HG03064 (cell line): ENCODE data around the gene TWSG1.
"Not testable (repeated sequence)": the region's sequence is repeated elsewhere in the genome, so short reads cannot be mapped to it uniquely, and the experiment has no call there.

Experiments used
- ATAC-seq: cut with Tn5 transposase; IDR thresholded peaks from one replicate; pipeline ENCODE4 v1.9.1; 2021; ENCODE audit warnings: low read depth; ENCODE audit not compliant: unreplicated experiment

TWSG1 gene

DNA sequence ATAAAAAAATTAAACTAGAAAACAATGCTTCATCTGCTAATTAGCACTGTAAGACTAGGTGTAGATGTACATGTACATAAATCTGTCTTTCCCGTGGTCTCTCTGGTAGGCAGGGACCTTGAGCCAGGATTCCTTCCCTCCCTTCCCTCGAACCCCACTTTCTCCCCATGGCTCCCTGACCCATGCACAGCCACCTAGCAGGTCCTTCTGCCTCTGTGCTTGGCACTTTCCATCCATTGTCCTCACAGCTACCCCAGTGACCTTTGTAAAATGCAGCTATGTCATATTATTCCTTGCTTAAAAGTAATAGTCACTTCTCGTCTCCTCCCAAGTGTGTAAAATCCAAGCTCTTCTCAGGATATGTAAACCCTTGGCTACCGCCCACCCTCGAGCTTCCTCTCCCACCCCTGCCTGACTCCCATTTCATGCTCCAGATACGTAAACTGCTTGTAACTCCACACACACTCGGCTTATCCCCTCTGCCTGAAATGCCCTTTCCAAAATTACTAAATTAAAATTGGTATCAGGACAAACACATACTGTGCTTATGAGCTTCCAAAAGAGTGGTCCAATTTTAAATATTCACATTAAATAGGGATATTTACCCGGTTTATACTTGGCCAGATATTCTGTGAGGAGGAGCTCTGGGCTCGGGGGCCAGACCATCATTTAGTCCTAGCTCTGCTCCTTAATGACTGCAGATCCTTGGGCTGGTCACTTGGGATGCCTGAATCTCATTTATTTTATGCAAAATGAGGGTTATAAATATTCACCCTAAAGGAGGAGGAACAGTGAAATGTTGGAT lies 86.7 kb downstream of the TWSG1 start:
- ATAC-seq, result no peak

DNA sequence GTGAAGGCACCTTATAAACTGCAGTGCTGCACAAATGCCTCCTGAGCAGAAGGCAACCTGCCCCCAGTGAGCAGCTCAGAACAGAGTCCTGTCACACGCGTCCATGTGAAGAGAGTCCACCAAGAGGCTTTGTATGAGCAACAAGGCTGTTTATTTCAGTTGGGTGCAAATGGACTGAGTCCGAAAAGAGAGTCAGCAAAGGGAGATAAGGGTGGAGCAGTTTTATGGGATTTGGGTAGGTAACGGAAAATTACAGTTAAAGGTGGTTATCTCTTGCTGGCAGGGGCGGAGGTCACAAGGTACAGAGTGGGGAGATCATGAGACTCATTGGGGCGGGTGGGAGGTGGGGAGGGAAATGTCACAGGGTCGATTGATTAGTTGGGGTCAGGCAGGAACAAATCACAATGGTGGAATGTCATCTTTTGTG lies 87.3 kb downstream of the TWSG1 start:
- ATAC-seq, result no peak

DNA sequence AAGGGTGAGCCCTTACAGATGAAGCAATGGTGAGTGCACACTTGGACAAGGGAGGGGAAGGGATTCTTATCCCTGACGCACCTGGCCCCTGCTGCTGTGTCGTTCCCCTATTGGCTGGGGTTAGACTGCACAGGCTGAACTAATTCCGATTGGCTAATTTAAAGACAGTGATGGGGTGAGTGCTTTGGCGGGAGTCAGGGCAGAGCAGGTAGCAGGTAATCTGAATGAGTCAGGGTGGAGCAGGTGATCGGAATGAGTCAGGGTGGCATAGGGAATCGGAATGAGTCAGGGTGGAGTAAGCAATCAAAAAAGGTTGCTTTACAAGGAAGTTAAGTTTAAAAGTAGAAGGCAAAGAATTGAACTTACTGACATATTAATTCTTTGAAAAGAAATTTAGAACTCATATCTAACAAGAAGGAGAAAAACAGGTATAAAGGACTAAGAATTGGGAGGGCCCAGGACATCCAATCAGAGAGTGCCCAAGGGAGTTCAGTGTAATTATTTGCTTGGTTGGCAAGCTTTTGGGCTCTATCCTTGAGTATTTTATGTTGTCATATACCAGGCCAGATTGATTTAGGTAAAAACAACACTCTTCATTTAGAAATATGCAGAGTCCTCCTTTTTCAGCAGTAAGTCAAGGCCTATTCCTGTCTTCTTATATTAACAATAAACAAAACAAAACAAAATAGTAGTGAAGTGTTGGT lies 88.4 kb downstream of the TWSG1 start:
- no peak for ATAC-seq

DNA sequence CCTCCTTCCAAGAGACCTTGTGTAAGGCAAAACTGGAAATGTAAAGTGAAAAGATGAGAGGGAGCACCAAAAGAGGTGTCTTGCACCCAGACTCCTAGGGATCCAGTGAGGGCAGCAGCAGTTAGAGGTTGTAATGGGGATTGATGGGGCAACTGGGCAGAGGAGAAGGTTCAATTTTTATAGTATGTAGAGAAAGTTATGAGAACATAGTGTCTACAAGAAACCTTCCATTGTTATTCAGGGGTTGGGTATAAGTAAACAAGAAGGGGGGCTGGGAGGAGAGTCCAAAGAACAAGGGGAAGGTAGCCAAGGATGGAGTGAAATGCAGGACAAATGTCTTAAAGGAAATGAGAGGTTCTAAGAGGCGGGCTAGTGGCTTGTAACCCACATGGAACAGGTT lies 89.1 kb downstream of the TWSG1 start:
- not testable (repeated sequence) for ATAC-seq

DNA sequence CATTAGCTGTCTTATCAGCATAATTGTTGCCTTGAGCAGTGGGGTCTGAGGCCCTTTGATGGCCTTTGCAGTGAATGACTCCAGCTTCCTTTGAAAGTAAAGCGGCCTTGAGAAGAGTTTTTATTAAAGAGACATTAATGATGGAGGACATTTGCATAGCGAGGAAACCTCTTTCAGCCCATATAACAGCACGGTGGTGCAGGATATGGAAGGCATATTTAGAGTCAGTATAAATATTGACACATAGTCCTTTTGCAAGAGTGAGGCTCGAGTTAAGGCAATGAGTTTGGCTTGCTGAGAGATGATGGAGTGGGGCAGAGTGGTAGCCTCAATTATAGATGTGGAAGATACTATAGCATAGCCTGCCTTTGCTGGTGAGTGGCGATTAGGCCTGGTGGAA lies 89.7 kb downstream of the TWSG1 start:
- ATAC-seq, result not testable (repeated sequence)

DNA sequence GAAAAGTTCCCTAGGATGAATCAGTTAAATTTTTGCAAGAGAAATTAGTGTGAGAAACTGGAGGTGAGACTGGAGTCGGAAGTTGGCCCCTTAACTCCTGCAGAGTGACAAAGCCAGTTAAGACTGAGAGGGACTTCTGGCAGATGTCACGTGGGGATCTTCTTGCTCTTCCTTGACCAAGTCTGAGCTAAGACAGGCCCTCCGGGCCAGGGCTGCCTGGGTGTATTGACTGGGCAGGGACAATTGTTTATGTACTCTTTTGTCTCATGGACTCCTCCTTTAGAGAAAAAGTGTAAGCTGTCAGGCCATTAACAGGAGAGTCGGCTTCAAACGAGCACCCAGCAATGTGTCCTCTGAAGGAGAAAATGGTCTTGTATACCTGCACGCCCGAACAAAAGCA lies 92.2 kb downstream of the TWSG1 start:
- ATAC-seq, result no peak

DNA sequence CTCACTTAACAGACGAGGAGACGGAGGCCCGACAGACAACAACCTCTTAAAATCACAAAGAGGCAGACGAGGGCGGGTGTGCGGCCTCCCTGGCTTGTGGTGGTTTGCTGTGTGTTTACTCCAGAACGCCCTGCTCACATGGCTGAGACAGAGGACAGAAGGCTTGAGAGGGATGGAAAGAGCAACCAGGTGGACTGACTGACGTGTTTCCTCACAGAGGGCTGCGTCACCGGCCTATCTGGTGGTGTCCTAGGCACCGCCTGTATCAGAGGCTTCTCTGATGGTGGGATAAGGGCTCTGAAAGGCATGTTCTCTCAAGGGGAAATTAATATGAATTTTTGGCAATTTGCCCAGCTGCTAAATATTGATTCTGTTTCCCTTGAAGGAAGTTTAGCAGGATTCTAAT lies 93.7 kb downstream of the TWSG1 start:
- no peak for ATAC-seq

DNA sequence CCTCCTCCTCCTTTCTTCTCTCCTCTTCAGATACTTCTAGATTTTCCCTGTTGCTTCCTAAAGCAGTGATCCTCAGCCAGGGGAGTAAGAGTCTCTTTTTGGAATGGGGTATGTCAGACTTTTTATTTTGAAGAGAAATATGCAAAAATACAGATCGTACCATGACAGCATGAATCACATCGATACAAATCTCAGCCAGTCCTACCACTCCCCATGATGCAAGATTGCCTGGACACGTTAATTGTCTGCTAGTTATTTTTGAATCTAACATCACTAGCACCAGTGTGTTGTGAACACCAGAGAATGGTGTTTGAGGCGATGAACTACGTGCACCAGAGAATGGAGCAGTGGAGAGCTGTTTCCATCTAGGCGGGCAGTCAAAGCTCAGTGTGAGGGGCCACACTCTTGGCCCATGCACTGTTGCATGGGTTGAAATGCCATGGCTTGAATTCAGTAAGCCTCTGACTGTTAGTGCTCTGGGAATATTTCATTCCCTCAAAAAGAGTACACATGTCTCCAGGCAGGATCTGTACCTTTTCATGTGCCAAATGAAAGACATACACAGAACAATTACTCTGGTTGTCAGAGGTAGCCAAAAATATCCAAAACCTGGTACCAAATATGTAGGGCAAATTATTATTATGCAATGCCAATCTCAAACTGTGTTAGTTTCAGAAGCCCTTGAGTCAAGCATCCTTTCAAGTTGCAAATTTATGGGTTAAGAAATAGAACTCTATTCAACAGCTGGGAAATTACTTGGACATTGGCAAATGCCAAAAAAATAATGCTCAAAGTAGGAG lies 94.5 kb downstream of the TWSG1 start:
- no peak for ATAC-seq

DNA sequence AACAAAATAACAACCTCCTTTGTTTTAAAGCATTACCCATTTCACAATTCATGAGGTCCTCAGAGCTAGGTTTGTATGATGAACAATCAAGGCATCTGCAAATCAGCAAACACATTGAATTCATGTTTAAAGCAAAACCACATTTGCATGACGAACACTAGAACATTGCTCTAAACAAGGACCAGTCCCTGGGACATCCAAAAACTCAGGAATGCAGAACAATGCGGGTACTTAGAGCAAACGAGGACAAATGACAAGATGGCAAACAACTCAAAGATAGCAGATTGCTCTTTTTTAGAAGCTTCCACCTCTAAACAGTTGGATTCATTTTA lies 95.1 kb downstream of the TWSG1 start:
- ATAC-seq, result no peak

DNA sequence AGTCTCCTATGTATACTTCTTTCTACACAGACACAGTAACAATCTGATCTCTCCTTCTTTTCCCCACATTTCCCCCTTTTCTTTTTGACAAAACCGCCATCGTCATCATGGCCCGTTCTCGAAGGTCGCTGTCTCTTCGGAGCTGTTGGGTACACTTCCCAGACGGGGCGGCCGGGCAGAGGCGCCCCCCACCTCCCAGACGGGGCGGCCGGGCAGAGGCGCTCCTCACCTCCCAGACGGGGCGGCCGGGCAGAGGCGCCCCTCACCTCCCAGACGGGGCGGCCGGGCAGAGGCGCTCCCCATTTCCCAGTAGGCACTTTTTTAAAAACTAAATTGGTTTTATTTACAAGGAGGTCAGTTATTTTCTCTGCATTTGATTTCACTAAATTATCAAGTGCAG lies 95.7 kb downstream of the TWSG1 start:
- ATAC-seq, result not testable (repeated sequence)

DNA sequence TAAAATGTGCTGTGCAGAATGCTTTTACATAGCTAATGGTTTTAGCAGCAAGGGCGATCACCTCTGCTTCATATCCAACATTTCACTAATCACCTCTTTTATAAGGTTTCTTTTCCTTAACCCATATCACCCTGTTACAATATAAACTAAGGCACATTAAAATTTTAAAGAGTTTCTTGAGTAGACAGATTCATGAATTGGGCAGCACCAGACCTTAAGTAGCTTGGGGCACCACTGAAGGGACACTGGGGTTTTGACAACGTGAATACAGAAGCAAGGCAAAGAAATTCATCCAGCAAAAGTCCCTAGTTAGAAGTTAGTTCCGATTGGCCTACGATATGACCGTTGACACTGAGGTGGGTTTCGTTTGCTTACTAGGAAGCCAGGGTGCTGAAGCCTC lies 96.7 kb downstream of the TWSG1 start:
- ATAC-seq, result no peak

DNA sequence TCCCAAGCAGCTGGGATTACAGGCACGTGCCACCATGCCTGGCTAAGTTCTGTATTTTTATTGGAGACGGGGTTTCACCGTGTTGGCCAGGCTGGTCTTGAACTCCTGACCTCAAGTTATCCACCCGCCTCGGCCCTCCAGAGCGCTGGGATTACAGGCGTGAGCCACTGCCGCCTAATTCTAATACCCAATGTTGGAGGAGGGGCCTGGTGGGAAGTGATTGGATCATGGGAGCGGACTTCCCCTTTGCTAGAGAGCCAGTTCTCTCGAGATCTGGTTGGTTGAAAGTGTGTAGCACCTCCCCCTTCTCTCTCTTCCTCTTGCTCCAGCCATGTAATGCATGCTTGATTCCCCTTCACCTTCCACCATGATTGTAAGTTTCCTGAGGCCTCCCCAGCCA lies 98.5 kb downstream of the TWSG1 start:
- not testable (repeated sequence) for ATAC-seq

DNA sequence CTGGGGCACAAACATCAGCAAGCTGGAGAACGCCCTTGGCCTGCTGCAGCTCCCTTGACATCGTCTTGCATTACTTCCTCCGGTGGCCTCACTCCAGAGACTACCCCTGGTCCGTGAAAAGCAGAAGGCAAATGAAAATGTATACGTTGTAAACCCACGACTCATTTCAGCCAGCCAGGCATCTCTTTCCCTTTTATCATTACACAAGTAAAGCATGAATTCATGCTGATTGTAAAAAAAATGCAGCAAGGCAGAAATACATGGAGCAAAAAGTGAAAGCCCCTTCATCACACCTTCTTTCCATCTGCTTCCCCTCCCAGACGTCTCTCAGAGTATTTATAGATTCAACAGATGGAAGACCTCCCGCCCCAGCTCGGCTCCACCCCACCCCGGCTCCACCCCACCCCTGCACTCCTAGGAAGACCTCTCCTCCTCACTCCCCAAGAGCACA lies 99.1 kb downstream of the TWSG1 start:
- no peak for ATAC-seq

DNA sequence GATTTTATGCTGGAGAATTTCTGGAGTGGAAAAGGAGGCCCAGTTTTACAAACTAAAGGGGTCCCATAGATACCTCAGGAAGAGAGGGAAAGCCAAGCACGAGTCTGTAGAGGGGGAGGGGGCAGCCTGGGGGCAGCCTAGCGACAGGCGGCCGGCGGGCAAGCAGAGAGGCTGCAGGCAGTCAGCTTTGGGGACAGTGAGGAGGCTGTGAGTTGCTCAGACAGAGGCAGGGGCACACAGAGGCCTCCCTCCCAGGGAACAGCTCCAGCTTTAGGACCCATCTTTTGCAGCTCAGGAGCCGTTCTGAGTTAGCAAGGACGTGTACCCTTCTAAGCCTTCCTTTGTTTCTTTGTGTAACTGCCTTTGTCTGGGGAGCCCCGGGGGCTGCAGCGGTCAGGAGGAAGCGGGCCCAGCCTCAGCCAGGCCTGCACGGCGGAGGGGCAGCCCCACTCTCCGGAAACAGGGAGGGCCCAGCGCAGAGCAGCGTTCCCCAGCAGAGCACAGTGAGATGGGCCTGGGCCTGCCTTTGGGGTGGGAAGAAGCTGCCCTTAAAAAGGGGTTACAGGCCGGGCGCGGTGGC lies 99.6 kb downstream of the TWSG1 start:
- no peak for ATAC-seq

DNA sequence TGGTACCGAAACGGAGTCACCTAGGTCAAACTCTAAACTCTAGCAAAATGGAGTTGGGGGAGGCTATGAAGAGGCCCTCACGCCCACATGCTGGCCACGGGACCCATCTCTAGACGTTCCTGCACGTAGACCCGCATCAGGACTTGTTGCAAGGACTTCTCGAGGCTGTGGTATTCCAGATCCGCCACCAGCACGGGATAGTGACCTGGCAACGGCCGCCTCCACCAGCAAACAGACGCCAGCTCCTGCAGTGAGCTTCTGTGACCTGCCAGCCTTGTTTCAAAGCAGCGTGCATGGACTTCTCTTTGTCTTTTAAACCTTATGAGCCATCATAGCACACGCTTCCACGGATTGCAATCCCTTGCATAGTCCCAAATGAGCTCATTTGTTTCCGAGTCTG lies 100.5 kb downstream of the TWSG1 start:
- ATAC-seq, result no peak

DNA sequence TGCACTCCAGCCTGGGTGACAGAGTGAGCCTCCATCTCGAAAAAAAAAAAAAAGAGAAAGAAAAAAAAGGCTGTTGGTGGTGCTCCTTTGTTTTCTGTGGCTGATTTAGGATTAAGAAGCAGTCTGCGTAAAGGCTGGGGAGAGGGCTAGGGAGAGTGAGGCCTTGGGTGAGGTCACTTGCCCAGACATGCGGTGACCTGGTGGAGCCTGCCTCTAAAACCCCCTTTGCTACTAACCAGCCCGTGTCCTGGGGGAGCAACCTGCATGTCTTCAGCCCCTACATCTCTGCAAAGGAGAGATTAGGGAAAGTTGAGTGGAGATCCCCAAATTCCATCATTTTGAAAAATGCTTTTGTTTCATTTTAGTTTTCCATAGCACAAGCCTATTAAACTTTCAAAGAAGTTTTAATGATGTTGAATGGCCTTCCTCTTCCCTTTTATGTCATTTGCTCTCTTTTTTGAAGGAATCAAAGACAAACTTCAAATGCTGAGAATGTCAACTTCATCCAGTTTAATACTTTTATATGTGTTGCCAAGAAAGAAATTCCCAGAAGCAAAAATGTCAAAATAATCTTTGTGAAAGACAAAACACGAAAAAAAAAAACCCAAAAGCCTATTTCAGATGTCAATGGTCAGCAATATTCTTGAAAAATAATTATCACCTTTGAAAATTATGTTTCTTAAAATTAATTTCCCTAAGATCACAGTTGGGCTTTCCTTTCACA lies 101.8 kb downstream of the TWSG1 start:
- ATAC-seq, result no peak

DNA sequence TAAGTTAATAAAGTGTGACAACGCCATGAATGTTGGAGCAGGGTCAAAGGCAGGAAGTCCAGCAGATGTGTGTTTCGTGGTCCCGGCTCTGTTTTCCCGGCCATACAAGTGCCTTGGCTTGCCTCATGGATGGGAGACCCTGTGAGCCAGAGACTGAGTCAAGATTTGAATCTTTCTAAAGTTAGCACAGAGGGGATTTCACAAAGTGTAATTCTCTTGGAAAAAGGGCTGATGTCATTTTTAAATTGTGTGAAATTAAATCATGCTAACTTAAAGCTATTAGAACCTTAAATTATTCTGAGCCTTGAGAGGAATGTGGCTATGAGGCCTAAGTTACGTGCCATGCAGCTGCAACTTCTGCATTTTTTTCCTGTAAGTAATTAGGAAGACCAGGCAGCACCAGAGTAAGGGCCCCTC lies 102.5 kb downstream of the TWSG1 start:
- no peak for ATAC-seq

DNA sequence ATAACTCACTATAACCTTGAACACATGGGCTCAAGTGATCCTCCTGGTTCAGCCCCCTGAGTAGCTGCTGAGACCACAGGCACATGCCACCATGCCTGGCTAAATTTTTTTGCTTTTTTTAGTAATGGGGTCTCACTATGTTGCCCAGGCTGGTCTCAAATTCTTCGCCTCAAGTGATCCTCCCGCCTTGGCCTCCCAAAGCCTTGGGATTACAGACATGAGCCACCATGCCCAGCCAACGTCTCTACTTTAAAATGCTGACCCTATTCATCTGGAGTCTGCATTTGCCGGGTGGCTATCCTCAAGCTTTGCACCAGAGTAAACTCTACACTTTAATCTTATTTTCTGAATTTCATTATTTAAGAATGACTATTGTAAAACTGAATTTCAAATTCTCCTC lies 103.1 kb downstream of the TWSG1 start:
- ATAC-seq, result no peak

DNA sequence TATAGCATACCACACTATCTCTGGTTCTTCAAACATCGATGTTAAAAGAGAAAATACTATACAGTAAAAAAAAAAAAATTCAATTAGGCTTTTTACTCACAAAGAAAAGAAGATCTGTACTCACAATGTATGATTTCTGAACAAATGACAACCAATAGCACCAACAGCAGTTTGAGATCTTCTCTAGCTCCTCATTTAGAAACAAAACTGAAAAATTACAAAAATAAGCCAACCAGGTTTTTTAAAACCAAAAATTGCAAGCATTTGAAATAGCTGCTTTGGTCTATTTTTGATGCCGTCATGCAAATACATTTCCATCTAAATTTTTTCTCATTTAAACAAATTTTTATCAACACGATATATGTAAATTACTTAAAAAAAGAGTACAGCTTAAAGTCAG lies 106.5 kb downstream of the TWSG1 start:
- no peak for ATAC-seq

DNA sequence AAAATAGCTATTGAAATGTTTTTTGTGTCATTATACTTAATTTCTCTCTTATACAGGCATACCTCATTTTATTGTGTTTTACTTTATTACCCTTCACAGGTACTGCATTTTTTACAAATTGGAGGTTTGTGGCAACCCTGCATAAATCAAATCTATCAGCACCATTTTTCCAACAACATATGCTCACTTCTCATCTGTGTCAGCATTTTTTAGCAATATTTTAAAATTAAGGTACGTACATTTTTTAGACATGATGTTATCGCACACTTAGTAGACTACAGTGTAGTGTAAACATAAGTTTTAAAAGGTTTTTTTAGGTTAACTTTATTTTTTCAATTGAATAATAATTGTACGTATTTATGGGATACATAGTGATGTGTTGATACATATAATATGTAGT lies 110.0 kb downstream of the TWSG1 start:
- no peak for ATAC-seq
